ENCODE data around the gene PER1. TPM values are rescaled to one million over a fixed set of nuclear protein-coding genes. Genes with fewer than 3 reads are reported as not detected.

PER1 gene
- total RNA-seq, 4 donors from 2014 or later, result 85.2 to 148 (median 137) TPM

DNA sequence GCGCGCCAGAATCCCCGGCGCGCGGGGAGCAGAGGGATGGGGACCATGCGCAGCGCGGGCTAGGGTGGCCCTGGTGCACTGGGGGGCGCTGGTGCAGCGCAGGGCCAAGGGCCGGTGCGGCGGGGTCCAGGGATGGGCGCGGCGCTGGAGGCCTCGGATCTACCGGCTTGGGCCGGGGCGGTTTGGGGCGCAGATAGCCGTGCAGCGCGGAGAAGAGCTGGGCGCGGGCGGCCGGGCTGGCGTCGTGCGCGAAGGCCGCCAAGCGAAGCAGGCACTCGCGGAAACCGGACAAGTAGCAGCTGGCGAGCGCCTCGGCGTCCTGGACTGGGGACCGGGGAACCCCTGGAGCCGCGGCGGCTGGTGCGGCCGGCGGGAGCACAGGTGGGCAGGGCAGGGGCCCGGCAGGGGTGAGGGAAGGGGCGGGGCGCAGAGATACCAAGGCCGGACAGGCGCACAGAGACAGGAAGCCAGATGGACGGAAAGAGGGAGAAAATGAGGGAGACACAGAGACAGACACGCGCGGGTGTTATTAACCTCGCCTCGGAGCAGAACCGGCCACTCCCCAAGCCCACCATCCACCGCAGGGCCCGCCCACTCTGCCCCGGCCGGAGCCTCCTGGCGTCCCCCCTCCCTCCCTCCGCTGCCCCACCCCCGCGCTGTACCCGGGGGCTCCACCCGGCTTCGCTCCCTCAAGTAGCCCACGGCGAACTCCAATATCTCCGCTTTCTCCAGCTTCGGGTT is 30.4 kb downstream of the PER1 start:
- DNase-seq, result peak; percentile 59 to 68
- no peaks in the 10 kb centered on the region for H3K36me3 ChIP-seq
- peak overlapping the region in 1 of 3 donors; percentile 63 for H3K27ac ChIP-seq
- WGBS, 2 donors, result 1 to 2% methylated on average over 18 to 54 of the region's 76 CpGs
- no peaks in the 10 kb centered on the region for H3K9me3 ChIP-seq
- TF ChIP-seq POLR2A (IDR thresholded peaks at IDR 0.05), result no peak
- TF ChIP-seq, protein P1, sequence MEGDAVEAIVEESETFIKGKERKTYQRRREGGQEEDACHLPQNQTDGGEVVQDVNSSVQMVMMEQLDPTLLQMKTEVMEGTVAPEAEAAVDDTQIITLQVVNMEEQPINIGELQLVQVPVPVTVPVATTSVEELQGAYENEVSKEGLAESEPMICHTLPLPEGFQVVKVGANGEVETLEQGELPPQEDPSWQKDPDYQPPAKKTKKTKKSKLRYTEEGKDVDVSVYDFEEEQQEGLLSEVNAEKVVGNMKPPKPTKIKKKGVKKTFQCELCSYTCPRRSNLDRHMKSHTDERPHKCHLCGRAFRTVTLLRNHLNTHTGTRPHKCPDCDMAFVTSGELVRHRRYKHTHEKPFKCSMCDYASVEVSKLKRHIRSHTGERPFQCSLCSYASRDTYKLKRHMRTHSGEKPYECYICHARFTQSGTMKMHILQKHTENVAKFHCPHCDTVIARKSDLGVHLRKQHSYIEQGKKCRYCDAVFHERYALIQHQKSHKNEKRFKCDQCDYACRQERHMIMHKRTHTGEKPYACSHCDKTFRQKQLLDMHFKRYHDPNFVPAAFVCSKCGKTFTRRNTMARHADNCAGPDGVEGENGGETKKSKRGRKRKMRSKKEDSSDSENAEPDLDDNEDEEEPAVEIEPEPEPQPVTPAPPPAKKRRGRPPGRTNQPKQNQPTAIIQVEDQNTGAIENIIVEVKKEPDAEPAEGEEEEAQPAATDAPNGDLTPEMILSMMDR (IDR thresholded peaks at IDR 0.05), result peak in 4 of 6 experiments; percentile 22 to 40 (median 29)
- peaks cover 58 to 63% of the 10 kb centered on the region in 2 donors for H3K4me1 ChIP-seq
- H3K27me3 ChIP-seq, result peaks cover 5% of the 10 kb centered on the region
- intact Hi-C loops (cut with DNase I), result loop anchor here (10.0 kb wide), 2 partner anchors 63 to 103 kb away; no protein-coding TSS in a partner anchor
- H3K4me3 ChIP-seq (replicated peaks in 1 of 3), result peak overlapping the region in 2 of 3 donors; percentile 30 to 42

DNA sequence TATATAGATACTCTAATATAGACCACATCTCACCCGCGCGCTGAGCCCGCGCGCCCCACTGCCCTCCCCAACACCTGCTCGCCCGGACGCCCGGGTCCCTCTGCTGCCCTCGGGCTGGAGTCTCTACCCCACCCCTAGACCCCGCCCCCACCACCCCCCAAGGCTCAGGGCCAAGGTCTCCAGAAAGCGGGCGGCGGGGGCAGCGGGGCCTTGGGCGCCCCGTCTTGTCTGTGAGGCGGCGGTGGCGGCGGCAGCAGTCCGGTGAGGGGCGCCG is 30.9 kb downstream of the PER1 start:
- Histone ChIP-seq H3K27me3 (peaks cover 5% of the 10 kb centered on the region), H3K27ac (peak overlapping the region in 1 of 3 donors; percentile 63), H3K4me3 (replicated peaks in 1 of 3) (peak overlapping the region in 2 of 3 donors; percentile 30 to 42), H3K4me1 (peaks cover 58 to 61% of the 10 kb centered on the region in 2 donors), H3K36me3 (no peaks in the 10 kb centered on the region), H3K9me3 (no peaks in the 10 kb centered on the region)
- intact Hi-C loops (cut with DNase I), result loop anchor here (10.0 kb wide), 2 partner anchors 63 to 103 kb away; no protein-coding TSS in a partner anchor
- DNase-seq, result no peak
- WGBS, 2 donors, result 0 to 1% methylated on average over 12 to 14 of the region's 25 CpGs
- no peak for TF ChIP-seq POLR2A (IDR thresholded peaks at IDR 0.05)
- TF ChIP-seq, protein P1 (IDR thresholded peaks at IDR 0.05), result no peak

DNA sequence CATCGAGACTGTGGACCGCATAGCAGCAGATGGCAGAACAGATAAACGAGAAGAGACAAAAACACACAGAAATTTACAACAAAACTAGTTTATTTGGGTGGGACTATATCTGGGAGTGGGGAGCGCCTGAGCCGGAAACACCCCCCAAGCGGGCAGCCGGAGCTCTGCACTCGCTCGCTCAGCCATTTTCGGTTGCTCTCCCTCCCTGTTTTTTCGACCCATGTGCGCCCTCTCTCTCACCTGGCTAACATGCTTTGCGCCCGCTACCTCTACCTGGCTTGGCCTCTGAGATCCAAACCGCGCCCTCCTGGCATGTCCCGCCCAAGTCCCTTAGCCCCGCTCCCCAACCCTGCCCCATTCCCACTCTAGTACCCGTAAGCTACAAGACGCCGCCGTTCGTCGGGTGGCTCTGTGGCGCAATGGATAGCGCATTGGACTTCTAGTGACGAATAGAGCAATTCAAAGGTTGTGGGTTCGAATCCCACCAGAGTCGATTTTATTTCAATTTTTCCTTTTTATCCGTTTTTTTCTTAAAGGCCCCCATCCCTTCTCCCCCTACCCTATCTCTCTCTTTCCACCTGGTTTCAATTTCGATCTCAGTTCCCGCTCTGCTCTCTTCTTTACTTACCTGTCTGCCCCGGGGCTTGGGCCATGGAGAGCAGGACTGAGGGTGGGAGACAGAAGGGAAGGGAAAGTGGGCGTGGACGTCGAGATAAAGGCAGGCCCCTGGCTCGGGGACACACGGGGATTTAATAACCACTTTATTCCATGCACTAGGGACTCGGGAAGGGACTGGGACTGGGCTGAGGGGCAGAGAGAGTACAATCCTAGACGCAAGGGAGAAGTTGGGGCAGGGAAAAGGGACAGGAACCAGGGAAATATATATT is 31.4 kb downstream of the PER1 start:
- DNase-seq, result peak; percentile 51 to 63
- Histone ChIP-seq H3K27ac (peak overlapping the region in 1 of 3 donors; percentile 63), H3K9me3 (no peaks in the 10 kb centered on the region), H3K4me3 (replicated peaks in 1 of 3) (peak overlapping the region in 1 of 3 donors; percentile 18), H3K4me1 (peaks cover 58 to 61% of the 10 kb centered on the region in 2 donors), H3K36me3 (no peaks in the 10 kb centered on the region), H3K27me3 (peaks cover 5% of the 10 kb centered on the region)
- intact Hi-C loops (cut with DNase I), result loop anchor here (10.0 kb wide), 2 partner anchors 64 to 104 kb away; no protein-coding TSS in a partner anchor
- 1% methylated on average over 40 of the region's 40 CpGs for WGBS, 2 donors
- no peak for TF ChIP-seq POLR2A (IDR thresholded peaks at IDR 0.05)
- TF ChIP-seq, protein P1 (IDR thresholded peaks at IDR 0.05), result peak in 2 of 6 experiments; percentile 8 to 12

DNA sequence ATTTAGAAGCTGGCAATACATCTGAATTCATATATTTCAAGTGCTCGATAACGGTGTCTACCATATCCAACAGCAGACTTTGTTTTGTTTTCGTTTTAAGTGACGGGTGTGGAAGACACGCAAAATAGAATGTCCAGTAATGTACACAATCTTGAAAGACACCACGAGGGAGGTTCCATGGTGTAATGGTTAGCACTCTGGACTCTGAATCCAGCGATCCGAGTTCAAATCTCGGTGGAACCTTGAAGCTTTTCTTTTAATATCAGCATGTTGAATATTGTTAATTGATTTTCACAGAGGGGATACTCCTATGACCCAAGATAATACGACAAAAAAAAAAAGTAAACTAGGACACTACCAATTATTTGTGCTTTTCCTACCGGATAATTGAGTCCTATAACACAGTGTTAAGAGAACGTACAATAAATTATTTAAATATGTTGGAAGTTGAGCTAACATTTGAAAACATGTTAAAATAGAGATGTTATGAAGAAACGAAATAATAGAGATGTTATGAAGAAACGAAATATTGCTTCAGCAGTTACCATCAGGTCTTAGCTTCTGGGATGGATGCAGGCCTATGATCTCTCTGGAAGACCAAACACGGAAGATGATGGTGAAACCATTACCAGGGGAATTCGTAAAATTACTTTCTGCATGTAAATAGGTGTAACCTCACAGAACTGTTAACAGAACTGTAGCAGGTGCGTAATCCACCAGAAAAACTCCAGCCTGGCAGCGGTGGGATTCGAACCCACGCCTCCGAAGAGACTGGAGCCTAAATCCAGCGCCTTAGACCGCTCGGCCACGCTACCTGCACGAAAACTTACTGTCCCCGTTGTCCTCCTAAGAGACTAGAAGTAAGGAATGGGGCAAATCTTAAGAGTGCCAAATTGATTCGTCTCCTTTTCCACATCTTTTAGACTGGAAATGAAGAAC is 32.4 kb downstream of the PER1 start:
- H3K27me3 ChIP-seq, result peaks cover 5% of the 10 kb centered on the region
- DNase-seq, result peak; percentile 74 to 75
- 2% methylated on average over 28 of the region's 28 CpGs for WGBS, 2 donors
- H3K27ac ChIP-seq, result peak overlapping the region; percentile 65 to 83 (median 71)
- intact Hi-C loops (cut with DNase I), result loop anchor here (5.0 to 10.0 kb wide), 3 partner anchors 58 to 105 kb away; no protein-coding TSS in a partner anchor
- H3K36me3 ChIP-seq, result no peaks in the 10 kb centered on the region
- TF ChIP-seq, protein P1 (IDR thresholded peaks at IDR 0.05), result no peak
- no peak for TF ChIP-seq POLR2A (IDR thresholded peaks at IDR 0.05)
- peak overlapping the region in 2 of 3 donors; percentile 17 to 30 for H3K4me3 ChIP-seq (replicated peaks in 1 of 3)
- peaks cover 52 to 55% of the 10 kb centered on the region in 2 donors for H3K4me1 ChIP-seq
- H3K9me3 ChIP-seq, result no peaks in the 10 kb centered on the region

Data from thyroid gland (tissue), 4 donors.